Tongue (tissue), 2 donors: Measurements from ENCODE around the gene TPK1. TPM values are rescaled to one million over a fixed set of nuclear protein-coding genes. Genes with fewer than 3 reads are reported as not detected.
A peak's percentile ranks its signal among the peaks of the same experiment; 100 is the strongest.

Experiments
- DNase-seq: peaks from one replicate; pipeline ENCODE4 v3.0.0-alpha.2; 2015
- total RNA-seq: library from RNA; depleted of rRNA; stranded (reverse); fragments of >200 nt; gene quantifications from one replicate; pipeline ENCODE4 v1.2.3, GENCODE V29; 2014

TPK1 gene
- total RNA-seq, result 4.3 TPM

GRCh38 chr7:144835652-144836544 is at the start of gene TPK1:
TSS of gene TPK1 (minus strand) at chr7:144836053. CDS start at chr7:144835602, 451 bp downstream.
- DNase-seq, result peak; percentile 95

- DNase-seq, result no peak
Observed at GRCh38 chr7:144885478-144885877, 49.6 kb upstream of the TPK1 start.

- DNase-seq, result no peak
Observed at GRCh38 chr7:144884896-144885295, 49.0 kb upstream of the TPK1 start.

DNA sequence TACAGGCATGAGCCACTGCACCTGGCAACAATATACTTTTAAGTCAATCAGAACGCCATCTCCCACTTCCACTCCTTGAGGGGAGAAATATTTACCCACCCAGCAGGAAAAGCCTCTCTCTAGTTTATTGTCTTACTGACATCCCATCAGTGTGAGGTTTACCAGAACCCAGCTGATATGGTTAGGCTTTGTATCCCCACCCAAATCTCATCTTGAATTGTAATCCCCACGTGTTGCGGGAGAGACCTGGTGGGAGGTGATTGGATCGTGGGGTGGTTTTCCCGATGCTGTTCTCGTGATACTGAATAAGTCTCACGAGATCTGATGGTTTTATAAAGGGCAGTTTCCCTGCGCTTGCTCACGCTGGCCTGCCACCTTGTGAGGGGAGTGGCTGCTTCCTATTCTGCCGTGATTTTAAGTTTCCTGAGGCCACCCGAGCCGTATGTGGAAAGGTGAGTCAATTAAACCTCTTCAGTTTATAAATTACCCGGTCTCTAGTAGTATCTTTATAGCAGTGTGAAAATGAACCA is 37.5 kb upstream of the TPK1 start:
- DNase-seq, result no peak

DNA sequence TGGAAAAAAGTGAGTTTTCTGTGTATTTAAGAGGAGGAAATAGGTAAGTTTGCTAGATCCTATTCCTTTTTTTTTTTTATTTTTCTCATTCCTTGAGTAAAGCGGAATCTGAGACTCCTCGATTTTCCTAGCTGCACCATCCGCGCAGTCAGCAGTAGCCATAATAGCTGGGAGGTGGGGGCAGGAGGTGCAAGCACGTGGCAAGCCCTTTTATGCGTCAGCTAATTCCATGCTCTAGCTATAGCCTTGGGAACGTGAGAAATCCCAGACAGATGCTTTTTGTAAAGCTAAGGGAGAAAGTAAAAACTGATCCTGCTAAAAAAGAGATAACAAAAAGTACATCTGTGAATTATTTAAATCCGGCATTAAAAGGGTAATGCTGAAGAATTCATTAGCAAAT is 33.2 kb upstream of the TPK1 start:
- peak; percentile 3 for DNase-seq

DNA sequence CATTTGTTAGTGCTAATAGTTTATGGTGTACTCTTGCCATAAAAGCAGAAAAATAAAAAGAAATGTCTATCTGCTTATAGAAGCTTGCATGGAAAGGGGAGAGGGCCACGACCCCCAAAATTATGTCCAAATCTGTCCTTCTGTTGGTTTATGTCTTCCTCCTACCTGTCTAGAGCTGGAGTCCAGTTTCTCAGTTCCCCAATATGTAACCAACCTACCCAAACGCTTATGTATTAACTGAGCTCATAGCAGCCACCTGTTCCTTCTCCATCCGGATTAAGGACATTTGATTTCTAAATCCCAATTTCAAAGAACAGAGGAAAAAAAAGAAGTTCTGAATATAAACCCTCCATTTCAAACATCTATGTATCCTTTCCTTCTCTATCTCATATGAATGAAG is 30.3 kb upstream of the TPK1 start:
- no peak for DNase-seq

DNA sequence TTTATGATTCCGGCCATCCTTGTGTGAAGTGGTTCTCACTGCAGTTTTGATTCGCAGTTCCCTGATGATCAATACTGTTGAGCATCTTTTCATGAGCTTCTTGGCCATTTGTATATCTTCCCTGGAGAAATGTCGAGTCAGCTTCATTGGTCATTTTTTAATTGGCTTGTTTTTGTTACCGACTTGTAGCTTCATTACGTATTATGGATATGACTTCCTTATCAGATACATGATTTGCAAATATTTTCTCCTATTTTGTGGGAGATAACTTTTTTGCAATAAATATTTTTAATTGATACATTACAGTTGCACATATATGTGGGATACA is 27.4 kb upstream of the TPK1 start:
- DNase-seq, result no peak

DNA sequence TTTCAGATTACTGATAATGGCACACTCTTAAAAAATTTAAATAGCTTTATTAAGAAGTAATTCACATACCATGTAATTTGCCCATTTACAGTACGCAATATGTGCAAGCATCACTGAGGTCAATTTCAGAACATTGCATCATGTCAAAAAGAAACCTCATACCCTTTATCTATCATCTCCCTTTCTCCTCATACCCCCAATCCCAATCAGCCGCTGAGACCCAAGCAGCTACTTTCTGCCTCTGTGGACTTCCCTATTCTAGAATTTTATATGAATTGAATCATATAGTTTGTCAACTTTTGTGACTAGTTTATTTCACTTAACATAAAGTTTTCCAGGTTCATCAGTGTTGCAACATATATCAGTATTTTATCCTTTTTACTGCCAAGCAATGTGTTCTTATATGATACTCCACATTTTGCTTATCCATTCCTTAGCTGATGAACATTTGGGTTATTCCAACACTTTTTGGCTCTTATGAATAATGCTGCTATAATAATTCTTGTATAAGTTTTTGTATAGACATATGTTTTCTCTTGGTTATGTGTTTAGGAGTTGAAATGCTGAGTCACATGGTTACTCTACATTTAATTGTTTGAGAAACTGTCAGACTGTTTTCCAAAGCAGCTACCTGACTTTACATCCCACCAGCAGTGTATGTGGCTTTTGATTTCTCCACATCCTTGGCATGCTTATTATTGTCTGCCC is 26.9 kb upstream of the TPK1 start:
- DNase-seq, result no peak

DNA sequence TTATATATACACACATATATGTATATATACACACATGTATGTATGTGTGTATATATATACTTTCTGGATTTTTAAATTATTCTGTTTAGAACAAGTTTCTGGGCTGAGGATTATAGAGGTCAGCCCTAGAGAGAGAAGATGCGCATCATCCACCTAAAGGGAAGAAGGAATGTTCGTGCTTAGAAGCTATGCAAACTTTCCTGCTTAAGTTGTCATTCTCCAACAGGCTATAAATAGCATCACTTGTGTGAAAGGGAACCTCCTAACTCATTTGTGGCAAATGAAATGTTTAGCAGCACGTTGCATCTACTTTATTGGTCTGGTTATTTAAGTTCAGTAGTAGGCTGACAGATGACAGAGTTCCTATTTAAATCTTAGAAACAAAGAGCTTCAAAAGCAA is 23.9 kb upstream of the TPK1 start:
- no peak for DNase-seq

DNA sequence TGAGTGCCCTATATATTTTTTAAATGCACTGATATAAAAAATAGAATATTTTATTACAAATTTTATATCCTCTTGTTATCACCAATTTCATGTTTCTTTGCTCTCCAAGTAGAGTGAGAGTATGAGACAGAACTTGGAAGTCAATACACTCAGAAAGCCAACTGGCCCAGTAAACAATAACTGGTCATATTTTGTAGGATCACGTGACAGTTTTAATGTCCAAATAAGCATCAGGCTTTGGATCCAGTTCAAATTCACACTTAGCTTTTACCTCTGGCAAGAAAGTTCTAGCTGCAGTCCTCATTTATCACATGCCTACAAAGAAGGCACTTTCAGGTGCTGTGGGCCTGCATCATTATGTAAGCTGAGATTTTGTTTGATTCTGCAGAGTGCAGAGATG is 21.6 kb upstream of the TPK1 start:
- no peak for DNase-seq

DNA sequence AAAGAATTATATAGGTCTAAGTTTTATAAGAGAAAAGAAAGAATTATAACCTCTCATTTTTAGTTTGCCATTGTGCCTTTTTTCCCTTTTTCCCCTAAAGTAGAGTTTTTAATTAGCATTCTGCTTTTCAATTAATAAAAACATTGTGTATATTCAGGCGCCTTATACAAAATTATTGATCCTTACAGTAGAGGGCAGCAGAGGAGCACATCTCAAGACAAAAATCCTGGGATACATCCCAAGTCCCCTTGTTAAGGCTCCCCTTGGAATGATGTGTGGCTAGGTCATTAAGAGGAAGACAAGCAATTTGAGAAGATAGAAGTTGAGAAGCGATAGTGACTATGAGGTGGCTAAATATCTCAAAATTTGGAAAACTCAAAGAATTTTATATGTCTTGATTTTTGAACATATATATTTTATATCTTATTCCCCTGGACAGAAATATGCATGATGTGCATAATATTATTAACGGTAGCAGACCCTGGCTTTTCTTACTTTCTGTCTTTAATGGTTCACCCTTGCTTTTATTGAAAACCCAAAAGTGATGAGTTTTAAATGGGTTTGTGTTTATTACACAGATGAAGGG is 19.1 kb upstream of the TPK1 start:
- DNase-seq, result peak; percentile 64

- no peak for DNase-seq
Observed at GRCh38 chr7:144853542-144853941, 17.7 kb upstream of the TPK1 start.

DNA sequence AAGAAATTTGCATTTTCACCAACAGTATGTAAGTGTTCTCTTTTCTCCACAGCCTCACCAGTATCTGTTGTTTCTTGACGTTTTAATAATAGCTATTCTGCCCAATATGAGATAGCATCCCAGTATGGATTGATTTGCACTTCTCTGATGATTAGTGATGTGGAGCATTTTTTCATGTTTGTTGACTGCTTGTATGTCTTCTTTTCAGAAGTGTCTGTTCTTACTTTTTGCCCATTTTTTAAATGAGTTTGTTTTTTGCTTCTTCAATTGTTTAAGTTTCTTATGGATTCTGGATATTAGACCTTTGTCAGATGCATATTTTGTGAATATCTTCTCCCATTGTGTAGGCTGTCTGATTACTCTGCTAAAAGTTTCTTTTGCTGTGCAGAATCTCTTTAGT is 12.2 kb upstream of the TPK1 start:
- DNase-seq, result no peak

DNA sequence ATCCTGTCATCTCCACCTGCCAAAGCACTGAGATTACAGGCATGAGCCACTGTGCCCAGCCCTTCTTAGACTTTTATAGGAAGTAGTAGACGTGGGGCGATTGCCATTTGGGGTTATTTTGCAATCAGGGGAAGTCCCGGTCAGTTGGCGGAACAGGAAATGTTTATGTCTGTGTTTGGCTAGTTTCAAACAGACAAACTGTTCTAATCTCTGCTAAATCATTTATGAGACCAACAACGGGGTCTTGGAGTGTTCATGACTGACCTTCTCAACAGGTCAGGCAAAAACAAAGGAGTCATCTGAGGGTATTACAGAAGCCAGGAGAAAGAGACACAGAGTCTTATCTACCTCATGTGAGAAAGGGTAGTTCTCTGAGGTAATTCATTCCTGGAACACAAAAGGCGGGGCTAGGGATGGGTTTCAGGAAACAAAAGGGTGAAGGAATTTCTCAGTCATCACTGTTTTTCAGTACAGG is 6.6 kb upstream of the TPK1 start:
- DNase-seq, result no peak

- DNase-seq, result no peak
Observed at GRCh38 chr7:144836545-144836842, 641 bp upstream of the TPK1 start.

GRCh38 chr7:144835155-144835611 is 670 bp downstream of the TPK1 start:
- DNase-seq, result peak; percentile 79

DNA sequence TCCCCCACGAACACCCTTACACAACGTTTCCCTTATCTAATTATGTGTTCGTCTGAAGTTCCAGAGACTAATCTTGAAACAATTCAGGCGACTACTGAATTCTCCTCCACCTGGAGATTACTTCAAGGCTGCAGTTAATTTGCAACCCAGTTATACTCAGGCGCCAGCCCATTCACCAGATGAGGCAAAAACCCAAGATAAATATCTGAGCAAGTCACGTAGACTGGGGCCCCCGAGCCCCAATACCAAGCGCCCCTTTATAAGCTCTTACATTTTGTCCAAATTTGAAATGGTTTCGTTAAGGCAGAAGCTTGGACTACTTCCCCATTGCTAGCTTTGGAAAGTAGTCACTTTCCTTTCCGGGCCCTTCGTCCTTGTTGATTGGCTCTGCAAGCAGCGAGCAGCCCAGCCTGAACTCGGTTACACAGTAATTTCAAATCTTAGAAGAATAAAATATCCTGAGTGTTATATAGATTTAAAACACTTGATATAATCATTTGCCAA is 1.2 kb downstream of the TPK1 start:
- no peak for DNase-seq

GRCh38 chr7:144830811-144831210 is 5.0 kb downstream of the TPK1 start:
- DNase-seq, result no peak

- no peak for DNase-seq
Observed at GRCh38 chr7:144830024-144830785, 5.6 kb downstream of the TPK1 start.

GRCh38 chr7:144827621-144828020 is 8.2 kb downstream of the TPK1 start:
- DNase-seq, result peak; percentile 45

DNA sequence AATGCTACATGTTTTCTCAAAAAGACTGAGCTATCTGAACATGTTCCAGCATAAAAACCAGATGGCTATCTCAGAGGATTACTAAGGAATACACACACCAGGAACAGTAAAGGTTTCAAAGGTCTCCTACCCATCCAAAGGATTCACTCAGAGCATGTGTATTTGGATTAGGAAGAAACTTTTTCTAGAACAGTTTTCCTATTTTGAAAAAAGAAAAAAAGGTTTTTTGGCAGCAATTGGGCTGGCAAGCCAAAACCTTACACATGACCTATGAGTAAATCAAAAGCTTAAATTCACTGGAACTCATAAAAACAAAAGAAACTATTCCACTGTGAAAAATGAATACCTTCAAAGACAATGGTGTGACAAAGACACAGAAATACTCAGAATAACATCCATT is 9.6 kb downstream of the TPK1 start:
- DNase-seq, result peak; percentile 27

- peak; percentile 66 for DNase-seq
Observed at GRCh38 chr7:144824360-144824759, 11.5 kb downstream of the TPK1 start.
